Ectodermal cell (in vitro differentiated cells): ENCODE results near the gene CHRDL1.

Experiments used
- H3K27ac ChIP-seq: 2 replicates; pipeline ENCODE4 v1.7.0; 2013; ENCODE audit warnings: mild to moderate bottlenecking, low read depth, low read length; ENCODE audit not compliant: insufficient read depth, poor library complexity, severe bottlenecking
- H3K27me3 ChIP-seq: 2 replicates; pipeline ENCODE4 v1.7.0; 2013; ENCODE audit warnings: mild to moderate bottlenecking, low read length; ENCODE audit not compliant: insufficient read depth, control insufficient read depth, poor library complexity, severe bottlenecking
- H3K36me3 ChIP-seq: one replicate; pipeline ENCODE4 v1.7.0; 2013; ENCODE audit warnings: low read length; ENCODE audit not compliant: control insufficient read depth, insufficient read depth
- H3K4me1 ChIP-seq: one replicate; pipeline ENCODE4 v1.7.0; 2013; ENCODE audit warnings: low read length; ENCODE audit not compliant: control insufficient read depth, insufficient read depth
- H3K4me3 ChIP-seq: 2 replicates; pipeline ENCODE4 v1.7.0; 2013; ENCODE audit warnings: low read depth, low read length, control low read depth; ENCODE audit not compliant: insufficient read depth
- H3K9me3 ChIP-seq: 2 replicates; pipeline ENCODE4 v1.7.0; 2013; ENCODE audit warnings: mild to moderate bottlenecking, low read length, moderate library complexity; ENCODE audit not compliant: control insufficient read depth
- WGBS, 2 experiments: methylation state at CpG; one replicate each; pipeline ENCODE4 v1.1.7; 2013; ENCODE audit warnings: missing lambda C conversion rate in 2 of 2; 5-methylcytosine and 5-hydroxymethylcytosine counted together

Gene CHRDL1

GRCh38 chrX:110796407-110796697 lies 735 bp upstream of the CHRDL1 start:
- Histone ChIP-seq H3K27me3 (peaks cover 8% of the 10 kb centered on the region), H3K4me1 (peaks cover 4% of the 10 kb centered on the region), H3K36me3 (no peaks in the 10 kb centered on the region), H3K4me3 (peak overlapping the region; percentile 44), H3K9me3 (no peaks in the 10 kb centered on the region), H3K27ac (no peak overlapping the region)
- 40 to 47% methylated on average over 3 to 4 of the region's 5 CpGs for WGBS, 2 experiments

- Histone ChIP-seq H3K4me1 (peaks cover 4% of the 10 kb centered on the region), H3K9me3 (no peaks in the 10 kb centered on the region), H3K36me3 (no peaks in the 10 kb centered on the region), H3K4me3 (no peak overlapping the region), H3K27me3 (peaks cover 8% of the 10 kb centered on the region), H3K27ac (no peak overlapping the region)
- 44 to 62% methylated on average over 3 of the region's 3 CpGs for WGBS, 2 experiments
These were observed 1.0 kb downstream of the CHRDL1 start for GRCh38 chrX:110794601-110795000.

- 90 to 91% methylated on average over 5 of the region's 5 CpGs for WGBS, 2 experiments
- peaks cover 4% of the 10 kb centered on the region for H3K4me1 ChIP-seq
- no peak overlapping the region for H3K4me3 ChIP-seq
- no peaks in the 10 kb centered on the region for H3K36me3 ChIP-seq
- H3K27ac ChIP-seq = no peak overlapping the region
- peaks cover 8% of the 10 kb centered on the region for H3K27me3 ChIP-seq
- no peaks in the 10 kb centered on the region for H3K9me3 ChIP-seq
These were observed 4.5 kb downstream of the CHRDL1 start for GRCh38 chrX:110791071-110791470.

GRCh38 chrX:110786486-110786885 lies 9.1 kb downstream of the CHRDL1 start:
- Histone ChIP-seq H3K9me3 (no peaks in the 10 kb centered on the region), H3K27ac (no peak overlapping the region), H3K4me1 (no peaks in the 10 kb centered on the region), H3K36me3 (no peaks in the 10 kb centered on the region), H3K27me3 (no peaks in the 10 kb centered on the region), H3K4me3 (no peak overlapping the region)
- WGBS, 2 experiments = 100% methylated on average over 2 to 3 of the region's 4 CpGs

GRCh38 chrX:110759785-110760184 lies 35.8 kb downstream of the CHRDL1 start:
- H3K4me1 ChIP-seq = no peaks in the 10 kb centered on the region
- no peak overlapping the region for H3K4me3 ChIP-seq
- H3K9me3 ChIP-seq = no peaks in the 10 kb centered on the region
- H3K36me3 ChIP-seq = no peaks in the 10 kb centered on the region
- H3K27ac ChIP-seq = no peak overlapping the region
- H3K27me3 ChIP-seq = no peaks in the 10 kb centered on the region
- 83 to 89% methylated on average over 1 of the region's 1 CpG for WGBS, 2 experiments

- no peak overlapping the region for H3K4me3 ChIP-seq
- H3K27me3 ChIP-seq = no peaks in the 10 kb centered on the region
- WGBS, 2 experiments = 94 to 95% methylated on average over 7 of the region's 7 CpGs
- no peaks in the 10 kb centered on the region for H3K36me3 ChIP-seq
- H3K9me3 ChIP-seq = no peaks in the 10 kb centered on the region
- no peak overlapping the region for H3K27ac ChIP-seq
- H3K4me1 ChIP-seq = no peaks in the 10 kb centered on the region
These were observed 36.7 kb downstream of the CHRDL1 start for GRCh38 chrX:110758781-110759422.

- WGBS, 2 experiments = 100% methylated on average over 2 of the region's 3 CpGs
- Histone ChIP-seq H3K4me1 (no peaks in the 10 kb centered on the region), H3K27me3 (no peaks in the 10 kb centered on the region), H3K9me3 (no peaks in the 10 kb centered on the region), H3K4me3 (no peak overlapping the region), H3K36me3 (no peaks in the 10 kb centered on the region), H3K27ac (no peak overlapping the region)
These were observed 40.0 kb downstream of the CHRDL1 start for GRCh38 chrX:110755611-110756010.

- WGBS, 2 experiments = 93 to 97% methylated on average over 3 of the region's 3 CpGs
- Histone ChIP-seq H3K27me3 (no peaks in the 10 kb centered on the region), H3K4me1 (no peaks in the 10 kb centered on the region), H3K36me3 (no peaks in the 10 kb centered on the region), H3K9me3 (no peaks in the 10 kb centered on the region), H3K4me3 (no peak overlapping the region), H3K27ac (no peak overlapping the region)
These were observed 40.6 kb downstream of the CHRDL1 start for GRCh38 chrX:110755061-110755460.

- H3K27ac ChIP-seq = no peak overlapping the region
- H3K36me3 ChIP-seq = no peaks in the 10 kb centered on the region
- H3K4me3 ChIP-seq = no peak overlapping the region
- no peaks in the 10 kb centered on the region for H3K9me3 ChIP-seq
- WGBS, 2 experiments = 79 to 86% methylated on average over 6 to 7 of the region's 7 CpGs
- no peaks in the 10 kb centered on the region for H3K27me3 ChIP-seq
- no peaks in the 10 kb centered on the region for H3K4me1 ChIP-seq
These were observed 45.0 kb downstream of the CHRDL1 start for GRCh38 chrX:110750526-110751189.

- H3K9me3 ChIP-seq = no peaks in the 10 kb centered on the region
- H3K36me3 ChIP-seq = no peaks in the 10 kb centered on the region
- no peak overlapping the region for H3K4me3 ChIP-seq
- no peaks in the 10 kb centered on the region for H3K4me1 ChIP-seq
- 97 to 100% methylated on average over 3 of the region's 3 CpGs for WGBS, 2 experiments
- no peak overlapping the region for H3K27ac ChIP-seq
- H3K27me3 ChIP-seq = no peaks in the 10 kb centered on the region
These were observed 47.3 kb downstream of the CHRDL1 start for GRCh38 chrX:110748256-110748806.
